Fibroblast of peridontal ligament (primary cell): ENCODE results near the gene ZNF516.

Experiments used
- DNase-seq: peaks from one replicate; pipeline ENCODE4 v3.0.0-alpha.2; 2010; ENCODE audit errors: extremely low read depth

The ZNF516 gene

DNA sequence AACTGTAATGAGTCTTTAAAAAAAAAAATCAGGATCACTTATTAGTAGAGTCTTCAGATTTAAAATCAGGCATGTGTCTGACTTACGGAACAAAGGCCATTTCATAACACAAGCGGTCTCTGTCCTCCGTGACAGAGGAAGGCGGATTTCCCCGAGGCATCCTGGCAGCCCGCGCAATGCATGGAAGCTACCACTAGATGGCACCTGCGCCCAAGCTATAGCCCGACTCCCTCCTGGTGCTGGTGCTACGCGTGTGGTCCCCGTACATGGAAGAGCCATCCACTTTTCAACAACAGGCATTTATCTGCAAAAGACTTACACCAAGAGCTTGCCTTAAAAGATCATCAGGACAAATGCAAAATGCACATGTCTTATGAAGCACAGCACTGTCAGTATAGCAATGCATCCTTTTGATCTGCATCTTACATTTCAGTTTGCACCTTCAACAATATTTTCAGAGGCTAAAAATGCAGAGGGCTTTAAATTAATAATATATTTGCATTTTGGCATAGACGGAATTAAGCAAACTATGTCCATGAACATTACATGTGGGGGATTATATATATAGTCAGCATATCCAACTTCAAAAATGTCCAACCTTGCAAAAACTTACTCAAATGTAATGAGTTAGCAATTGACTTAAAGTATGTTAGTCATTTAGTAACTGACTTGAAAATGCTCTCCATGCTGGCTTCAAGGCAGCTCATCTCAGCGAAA is 96.0 kb downstream of the ZNF516 start:
- DNase-seq = peak; percentile 74

DNA sequence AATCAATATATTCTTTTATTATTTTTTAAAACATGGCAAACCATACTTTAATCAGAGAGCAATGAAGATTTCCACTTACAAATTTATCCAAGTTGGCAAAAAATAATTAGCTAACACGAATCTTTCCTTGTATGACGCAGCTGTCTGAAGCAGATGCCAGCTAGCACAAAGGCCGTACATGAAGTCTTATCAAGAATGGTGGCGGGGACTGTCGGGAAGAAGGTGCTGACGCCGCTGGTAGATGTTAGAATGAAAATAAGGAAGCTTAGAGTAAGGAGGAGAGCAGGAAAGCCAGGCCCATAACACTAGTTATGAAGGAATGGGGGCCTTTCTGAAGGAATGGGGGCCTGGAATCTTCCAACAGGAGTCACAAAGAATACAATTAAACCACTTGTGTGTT is 96.7 kb downstream of the ZNF516 start:
- DNase-seq = no peak

DNA sequence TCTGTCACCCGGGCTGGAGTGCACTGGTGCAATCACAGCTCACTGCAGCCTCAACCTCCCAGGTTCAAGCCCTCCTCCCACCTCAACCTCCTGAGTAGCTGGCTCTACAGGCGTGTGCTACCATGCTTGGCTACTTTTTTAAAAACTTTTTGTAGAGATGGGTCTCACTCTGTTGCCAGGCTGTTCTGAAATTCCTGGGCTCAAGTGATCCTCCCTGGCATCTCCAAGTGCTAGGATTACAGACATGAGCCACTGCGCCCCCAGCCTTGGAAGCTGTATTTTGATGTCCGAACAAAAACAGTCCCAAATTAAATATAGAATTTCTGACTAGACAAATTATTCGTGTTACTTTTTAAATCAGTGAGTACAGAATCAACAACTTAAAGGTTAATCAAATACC is 97.4 kb downstream of the ZNF516 start:
- no peak for DNase-seq

DNA sequence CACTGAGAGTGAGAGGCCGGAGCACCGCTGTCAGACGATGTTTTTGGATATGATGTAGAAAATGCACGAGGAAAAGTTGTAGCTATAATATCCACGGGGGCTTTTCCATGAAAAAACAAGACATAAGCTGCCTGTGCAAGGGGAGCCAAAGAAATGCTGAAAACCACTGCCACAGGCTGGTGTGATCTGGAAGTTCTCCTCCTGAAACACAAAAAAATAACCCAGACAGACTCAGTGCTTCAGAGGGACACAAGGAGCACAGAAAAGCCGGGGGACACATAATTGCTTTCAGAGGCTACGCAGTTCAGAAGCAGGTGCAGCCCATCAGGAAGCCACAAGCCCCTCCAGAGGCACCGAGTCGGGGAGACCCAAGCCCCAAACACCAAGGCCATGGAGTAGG is 98.2 kb downstream of the ZNF516 start:
- DNase-seq = no peak

DNA sequence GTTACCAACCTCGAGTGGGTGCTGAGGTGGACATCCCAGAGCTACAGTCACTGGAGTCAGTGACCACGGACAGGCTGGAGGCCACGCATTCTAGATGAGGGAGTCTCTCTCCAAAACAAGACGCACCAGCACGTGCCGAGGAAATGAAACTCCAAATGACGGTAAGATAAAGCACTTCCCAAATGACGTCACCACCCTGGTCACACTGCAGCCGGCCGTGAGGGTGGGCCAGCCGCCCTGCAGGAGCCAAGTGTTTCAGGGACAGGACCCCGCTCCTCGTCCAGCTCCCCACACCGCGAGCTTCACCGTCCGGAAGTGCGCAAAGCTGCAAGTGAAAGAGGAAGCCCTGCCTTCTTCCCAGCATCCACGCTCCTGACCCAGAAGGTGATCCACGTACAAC is 99.4 kb downstream of the ZNF516 start:
- no peak for DNase-seq

GRCh38 chr18:76394780-76395476 is 100.1 kb downstream of the ZNF516 start:
- peak; percentile 55 for DNase-seq

- no peak for DNase-seq
Observed at GRCh38 chr18:76392349-76392748, 102.7 kb downstream of the ZNF516 start.

DNA sequence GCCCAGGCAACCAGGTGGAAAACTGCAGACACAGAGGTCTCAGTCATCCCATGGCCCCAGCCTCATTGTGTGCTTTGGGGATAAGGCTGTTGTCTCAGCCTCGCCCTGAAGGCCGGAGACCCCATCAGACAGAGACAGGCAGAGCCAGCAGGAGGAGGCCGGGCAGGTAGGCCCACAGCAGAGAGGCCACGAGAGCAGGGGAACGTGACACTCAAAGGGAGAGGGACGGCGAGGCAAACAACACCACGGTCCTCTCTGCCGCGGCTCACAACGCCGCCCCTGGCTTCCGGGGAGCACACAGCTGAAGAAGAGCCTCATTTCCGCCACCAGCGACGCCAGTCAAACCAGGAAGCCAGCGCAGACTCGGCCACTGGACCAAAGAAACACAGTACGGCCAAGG is 103.3 kb downstream of the ZNF516 start:
- DNase-seq = no peak

DNA sequence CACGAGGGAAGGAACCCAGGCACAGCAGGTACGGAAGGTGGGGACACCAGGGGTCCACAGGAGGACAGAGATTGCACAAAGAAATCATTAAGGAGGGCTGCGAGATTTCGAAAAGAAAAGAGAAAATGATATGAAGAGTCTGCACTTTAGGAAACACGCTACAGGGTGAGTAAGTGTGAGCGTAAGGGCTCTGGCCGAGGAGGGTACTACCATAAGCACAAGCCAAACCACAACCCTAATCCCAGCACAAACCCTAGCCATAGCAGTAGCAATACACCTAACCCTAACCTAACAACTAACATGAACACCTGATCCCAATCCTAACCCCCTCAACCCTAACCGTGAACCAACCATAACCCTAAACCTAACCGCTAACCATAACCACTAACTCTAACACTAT is 104.0 kb downstream of the ZNF516 start:
- no peak for DNase-seq

DNA sequence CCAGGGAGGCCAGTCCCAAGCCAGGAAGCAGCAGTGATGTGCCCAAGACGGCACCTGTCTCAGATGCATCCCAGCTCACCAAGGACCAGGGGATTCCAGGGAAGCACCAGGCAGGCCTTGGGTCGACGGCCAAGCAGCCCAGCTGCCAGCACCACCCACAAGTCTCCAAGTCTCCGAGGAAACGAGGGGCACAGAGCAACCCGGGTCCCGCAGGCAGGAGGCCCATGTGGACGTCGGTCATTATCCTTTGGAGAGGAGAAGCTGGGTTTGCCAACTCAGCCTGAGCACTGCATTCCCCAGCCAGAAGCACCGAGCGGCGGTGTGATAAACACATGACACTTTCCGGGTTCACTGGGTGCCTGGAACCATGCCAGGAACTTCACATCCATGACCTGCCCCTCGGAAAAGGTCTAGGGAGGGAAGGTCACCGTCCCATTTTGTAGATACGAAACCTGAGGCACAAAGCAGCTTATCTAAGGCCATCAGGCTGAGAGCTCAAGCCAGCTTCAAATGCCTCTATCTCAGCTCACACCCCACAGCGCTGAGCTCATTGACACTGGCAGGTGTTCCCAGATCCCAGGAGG is 104.5 kb downstream of the ZNF516 start:
- no peak for DNase-seq

- no peak for DNase-seq
Observed at GRCh38 chr18:76389716-76390115, 105.3 kb downstream of the ZNF516 start.

DNA sequence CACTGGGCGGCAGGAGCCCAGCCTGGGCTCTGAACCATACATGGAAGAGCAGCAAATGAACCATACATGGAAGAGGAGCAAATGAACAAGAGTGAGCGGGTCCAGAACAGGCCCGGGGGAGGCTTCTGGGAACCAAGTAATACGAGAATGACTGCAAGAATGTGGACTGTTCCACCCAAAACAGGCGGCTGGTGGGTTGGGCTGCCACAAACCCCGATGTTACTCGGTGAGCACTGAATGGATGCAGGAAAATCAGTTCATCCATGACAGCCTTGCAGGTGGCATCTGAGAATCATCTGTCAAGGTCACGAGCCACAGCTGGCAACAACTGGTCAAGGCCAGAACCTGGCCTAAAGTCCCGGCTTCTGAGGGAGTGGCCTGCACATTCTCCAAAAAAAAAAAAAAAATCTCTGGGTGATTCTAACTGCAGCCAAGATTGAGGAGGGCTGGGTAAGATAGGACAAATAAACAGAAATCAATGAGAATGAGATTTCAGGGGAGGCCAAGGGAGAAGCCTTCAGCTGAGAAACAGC is 106.1 kb downstream of the ZNF516 start:
- DNase-seq = peak; percentile 38

GRCh38 chr18:76388261-76388660 is 106.8 kb downstream of the ZNF516 start:
- no peak for DNase-seq

GRCh38 chr18:76387608-76388007 is 107.4 kb downstream of the ZNF516 start:
- no peak for DNase-seq

DNA sequence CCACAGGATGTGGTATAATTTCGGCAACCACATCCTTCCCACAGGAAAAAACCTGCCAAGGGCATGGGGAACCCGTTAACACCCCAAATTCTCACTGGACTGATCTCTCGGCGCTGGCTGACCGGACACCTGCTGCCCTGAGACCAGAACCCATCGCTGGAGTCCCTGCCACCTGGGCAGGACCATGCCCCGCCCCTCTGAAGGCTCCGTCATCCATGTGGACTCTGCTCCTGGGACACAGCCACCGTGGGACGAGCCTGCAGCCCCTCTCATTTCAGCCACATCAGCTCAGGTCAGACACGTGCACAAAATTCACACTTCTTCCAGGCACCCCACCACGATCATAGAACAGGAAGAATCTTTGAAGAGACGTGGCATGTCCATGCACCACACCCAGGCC is 108.2 kb downstream of the ZNF516 start:
- DNase-seq = no peak

DNA sequence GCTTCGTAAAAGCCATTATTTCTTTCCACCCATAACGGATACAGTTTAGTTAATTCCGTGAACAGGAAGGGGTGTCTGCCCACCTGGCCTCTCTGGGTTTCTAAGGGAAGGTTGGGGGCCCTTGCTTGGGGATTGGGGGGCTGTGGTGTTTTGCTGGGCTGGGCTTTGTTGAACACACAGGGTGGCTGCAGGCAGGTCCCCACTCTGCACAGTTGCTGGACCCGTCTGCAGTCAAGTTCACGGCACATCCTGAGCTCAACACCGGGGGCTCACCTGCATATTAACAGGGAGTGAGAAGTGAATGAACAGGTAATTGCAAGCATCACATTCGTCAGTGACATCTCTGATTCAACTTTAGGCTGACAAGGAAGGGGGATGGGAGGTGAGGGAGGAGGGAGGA is 109.0 kb downstream of the ZNF516 start:
- DNase-seq = no peak

DNA sequence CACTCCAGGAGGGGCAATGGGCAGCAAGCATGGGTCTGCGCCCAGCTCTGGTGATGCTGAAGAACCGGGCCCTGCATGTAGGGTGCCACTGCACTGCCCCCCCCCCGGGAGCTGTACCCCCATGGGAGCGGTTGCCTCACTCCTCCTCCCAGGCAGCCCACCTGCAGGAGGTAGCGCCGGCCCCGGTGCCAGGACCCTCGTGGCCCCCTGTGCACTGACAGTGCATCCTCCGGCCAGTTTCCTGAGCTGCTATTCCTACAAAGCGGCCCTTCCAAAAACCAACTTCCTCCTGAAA is 109.4 kb downstream of the ZNF516 start:
- no peak for DNase-seq

DNA sequence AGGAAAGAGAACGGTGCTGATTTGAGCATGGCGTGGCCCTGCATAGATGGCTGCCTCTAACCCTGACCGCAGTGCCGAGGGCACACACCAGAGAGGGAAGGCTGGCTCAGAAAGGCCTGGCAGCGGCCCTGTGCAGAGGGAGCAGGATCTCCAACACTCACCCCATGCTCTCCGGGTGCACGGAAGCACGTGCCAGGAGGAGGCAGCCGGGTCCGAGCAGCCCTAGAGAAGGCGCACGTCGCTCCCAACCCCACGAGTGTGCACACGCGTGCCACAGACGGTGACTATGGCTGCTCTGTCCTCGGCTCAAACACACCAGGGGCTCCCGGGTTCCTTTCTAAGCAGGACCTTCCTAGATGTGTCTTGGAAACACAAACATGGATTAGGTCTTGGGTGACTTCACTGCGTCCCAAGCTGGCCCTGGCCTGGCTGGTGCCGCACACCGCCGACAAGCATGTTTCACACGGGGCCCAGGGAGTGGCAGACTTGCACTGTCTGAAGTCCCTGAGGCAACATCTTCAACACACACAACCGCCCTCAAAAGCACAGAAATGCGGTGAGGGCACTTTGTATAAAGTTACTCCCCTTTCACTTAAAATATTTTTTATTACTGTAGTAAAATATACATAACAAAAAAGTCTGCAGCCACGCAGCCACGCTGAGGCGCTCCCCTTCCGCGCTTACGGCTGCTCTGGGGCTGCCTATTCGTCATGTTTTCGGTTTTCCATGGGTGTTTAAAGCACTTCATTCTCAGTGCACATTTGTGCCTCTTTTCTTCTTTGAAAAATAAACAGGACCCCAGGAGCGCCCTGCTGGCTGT is 110.0 kb downstream of the ZNF516 start:
- DNase-seq = no peak

DNA sequence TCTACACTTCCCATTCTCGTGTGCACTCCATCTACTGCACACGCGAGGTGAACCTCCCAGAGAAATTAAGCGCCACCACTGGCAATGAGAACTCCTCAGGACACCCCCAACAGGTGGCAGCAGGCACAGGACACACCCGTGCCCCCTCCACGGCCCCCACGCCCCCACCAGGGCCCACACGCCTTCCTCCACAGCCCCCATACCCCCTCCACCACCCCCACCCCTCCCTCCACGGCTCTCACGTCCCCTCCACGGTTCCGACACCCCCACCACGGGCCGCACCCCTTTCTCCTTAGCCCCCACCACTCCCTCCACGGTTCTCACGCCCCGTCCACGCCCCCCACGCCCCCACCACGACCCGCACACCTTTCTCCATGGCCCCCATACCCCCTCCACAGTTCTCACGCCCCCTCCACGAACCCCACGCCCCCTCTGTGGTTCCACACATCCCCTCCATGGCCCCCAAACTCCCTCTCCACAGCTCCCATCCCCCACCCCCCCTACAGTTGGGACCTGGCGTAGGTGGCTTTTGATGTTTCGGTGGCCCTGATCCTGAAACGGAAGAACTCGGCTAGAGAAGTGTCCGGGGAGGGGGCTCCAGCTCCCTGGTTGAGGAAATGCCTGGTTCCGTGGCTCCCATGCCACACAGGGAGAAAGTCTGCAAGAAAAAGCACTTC is 110.8 kb downstream of the ZNF516 start:
- DNase-seq = no peak

- no peak for DNase-seq
Observed at GRCh38 chr18:76383636-76384035, 111.4 kb downstream of the ZNF516 start.

DNA sequence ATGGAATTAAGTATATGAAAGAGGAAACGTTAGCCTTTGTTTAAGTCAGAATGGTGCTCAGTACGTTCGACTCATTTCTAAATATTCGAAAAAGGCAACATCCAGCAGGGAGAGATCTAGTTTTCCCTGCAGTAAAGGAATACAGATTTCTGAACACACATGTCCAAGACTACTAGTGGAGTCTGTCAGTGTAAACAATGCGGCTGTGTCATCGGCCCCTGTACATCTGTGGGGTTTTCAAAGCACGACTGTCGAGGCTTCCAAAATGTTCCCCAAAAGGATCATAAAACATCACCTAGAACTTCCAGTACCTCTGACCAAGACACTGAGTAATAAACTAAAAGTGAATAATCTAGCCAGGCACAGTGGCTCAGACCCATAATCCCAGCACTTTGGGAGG is 112.8 kb downstream of the ZNF516 start:
- no peak for DNase-seq
